B cell (primary cell): ENCODE data around the gene SECTM1. TPM values are rescaled to one million over a fixed set of nuclear protein-coding genes. Genes with fewer than 3 reads are reported as not detected.

ENCODE experiments used
- ATAC-seq: fragments of 200-7000 bp; cut with Tn5 transposase; one replicate; pipeline ENCODE4 v1.10.0; 2021; ENCODE audit warnings: low read depth, mild to moderate bottlenecking, moderate number of reproducible peaks, moderate library complexity
- CTCF ChIA-PET: fragments of 350-600 bp; sonication (Branson Sonifier 250); formaldehyde crosslinking; loops from one replicate; lab custom pipeline; 2021; ENCODE audit warnings: antibody characterized with exemption, inconsistent platforms; lab: Charles Lee
- POLR2A ChIA-PET: fragments of 350-600 bp; sonication (Branson Sonifier 250); formaldehyde crosslinking; loops from one replicate; lab custom pipeline; 2021; ENCODE audit warnings: antibody characterized with exemption; lab: Charles Lee
- DNase-seq: peaks from one replicate; pipeline ENCODE4 v3.0.0; 2013
- H2AFZ ChIP-seq: 2 replicates; pipeline ENCODE4 v1.6.1; 2012; ENCODE audit warnings: mild to moderate bottlenecking, low read depth, low read length; ENCODE audit not compliant: insufficient read depth, poor library complexity, severe bottlenecking
- H3K27ac ChIP-seq, 2 donors: 1 replicate in 1 of 2; 2 replicates in 1 of 2; pipeline ENCODE4 v1.5.1; 2012 to 2013; ENCODE audit warnings: low read length in 2 of 2, mild to moderate bottlenecking in 2 of 2, moderate library complexity in 1 of 2
- H3K27me3 ChIP-seq, 4 experiments: fragments of 200-600 bp in 1 of 4; sonication (generic) in 1 of 4; replicated peaks in 1 of 4; 1 replicate in 2 of 4; 2 replicates in 2 of 4; pipeline versions ENCODE4 v1.6.1 to v1.7.0; 2013 to 2016; ENCODE audit warnings: low read length in 3 of 4, mild to moderate bottlenecking in 2 of 4, mixed read lengths in 1 of 4, moderate library complexity in 1 of 4; ENCODE audit not compliant: insufficient read depth in 4 of 4, control insufficient read depth in 3 of 4; ENCODE audit errors: control extremely low read depth in 1 of 4
- H3K36me3 ChIP-seq, 2 experiments: replicated peaks in 1 of 2; 1 replicate in 1 of 2; 2 replicates in 1 of 2; pipeline versions ENCODE4 v1.6.1 to v1.7.1; 2013; ENCODE audit warnings: low read length in 1 of 2; ENCODE audit not compliant: insufficient read depth in 2 of 2, control insufficient read depth in 1 of 2; ENCODE audit errors: control extremely low read depth in 1 of 2, extremely low read depth in 1 of 2
- H3K4me1 ChIP-seq, 2 donors: fragments of 200-600 bp in 1 of 2; sonication (generic) in 1 of 2; 1 replicate in 1 of 2; 2 replicates in 1 of 2; pipeline versions ENCODE4 v1.5.1 to v1.6.1; 2013 to 2017; ENCODE audit warnings: low read length in 2 of 2; ENCODE audit not compliant: control insufficient read depth in 2 of 2, insufficient read depth in 2 of 2
- H3K4me2 ChIP-seq: replicated peaks from 2 replicates; pipeline ENCODE3; 2012; ENCODE audit warnings: mild to moderate bottlenecking, low read depth, low read length; ENCODE audit not compliant: poor library complexity, severe bottlenecking
- H3K4me3 ChIP-seq, 5 experiments: fragments of 200-600 bp in 1 of 5; sonication (generic) in 1 of 5; 1 replicate in 3 of 5; 2 replicates in 2 of 5; pipeline versions ENCODE4 v1.5.1 to v1.7.0; 2011 to 2016; ENCODE audit warnings: low read length in 4 of 5, mild to moderate bottlenecking in 4 of 5, low read depth in 2 of 5, control low read depth in 1 of 5, moderate library complexity in 1 of 5; ENCODE audit not compliant: insufficient read depth in 1 of 5; ENCODE audit errors: control extremely low read depth in 1 of 5, extremely low read depth in 1 of 5
- H3K79me2 ChIP-seq: fragments of 200-600 bp; sonication (generic); one replicate; pipeline ENCODE4 v1.6.0; 2016; ENCODE audit warnings: low read length; ENCODE audit not compliant: control insufficient read depth, insufficient read depth
- H3K9ac ChIP-seq: fragments of 200-600 bp; sonication (generic); 2 replicates; pipeline ENCODE4 v1.6.1; 2017; ENCODE audit warnings: mild to moderate bottlenecking, low read length, moderate library complexity
- H3K9me3 ChIP-seq, 3 donors: one replicate each; pipeline versions ENCODE4 v1.6.1 to v1.7.1; 2013; ENCODE audit warnings: low read length in 2 of 3; ENCODE audit not compliant: control insufficient read depth in 2 of 3, insufficient read depth in 1 of 3; ENCODE audit errors: control extremely low read depth in 1 of 3
- H4K20me1 ChIP-seq: 2 replicates; pipeline ENCODE4 v1.6.0; 2012; ENCODE audit warnings: mild to moderate bottlenecking, low read length; ENCODE audit not compliant: insufficient read depth, control insufficient read depth, poor library complexity, severe bottlenecking
- H3K27ac Mint-ChIP-seq: one replicate; pipeline ENCODE4 v1.8.0; 2021; ENCODE audit warnings: mixed read lengths
- H3K27me3 Mint-ChIP-seq: one replicate; pipeline ENCODE4 v1.8.0; 2021; ENCODE audit warnings: mixed read lengths
- H3K4me1 Mint-ChIP-seq: one replicate; pipeline ENCODE4 v1.8.0; 2021; ENCODE audit warnings: mixed read lengths
- H3K4me3 Mint-ChIP-seq: one replicate; pipeline ENCODE4 v1.8.0; 2021; ENCODE audit warnings: mixed read lengths
- H3K9me3 Mint-ChIP-seq: one replicate; pipeline ENCODE4 v1.8.0; 2022; ENCODE audit warnings: mixed read lengths; ENCODE audit not compliant: insufficient read depth
- CTCF ChIP-seq: fragments of 200-600 bp; IDR thresholded peaks from one replicate; pipeline ENCODE4 v1.8.0; 2022; ENCODE audit warnings: antibody characterized with exemption, mild to moderate bottlenecking
- EZH2 ChIP-seq: IDR thresholded peaks from 2 replicates; pipeline ENCODE4 v1.6.1; 2012; ENCODE audit warnings: borderline replicate concordance, low read depth, mild to moderate bottlenecking, moderate library complexity, low read length; ENCODE audit not compliant: insufficient read depth, poor library complexity, severe bottlenecking
- WGBS: methylation state at CpG from one replicate; pipeline ENCODE4 v1.1.5; 2013; ENCODE audit warnings: missing lambda C conversion rate; ENCODE audit not compliant: insufficient coverage; 5-methylcytosine and 5-hydroxymethylcytosine counted together
- intact Hi-C: fragments of 100-400 bp; cut with micrococcal nuclease; formaldehyde crosslinking; loops from one replicate; pipeline ENCODE4 v1.10.0; 2022
- polyA plus RNA-seq: library from polyadenylated mRNA; depleted of rRNA; stranded (reverse); fragments of >200 nt; gene quantifications from 2 replicates; pipeline ENCODE4 v1.2.3, GENCODE V29; 2012
- total RNA-seq, 2 donors: library from RNA; stranded (reverse); fragments of 120-200 nt in 1 of 2; gene quantifications; 1 replicate in 1 of 2; 2 replicates in 1 of 2; pipeline versions ENCODE4 v1.2.3 to v1.2.4, GENCODE V29; 2013 to 2022

SECTM1 gene
- total and polyA plus RNA-seq, 2 donors (not counting 1 experiment from before 2014, with no cell fraction given): 0.17 to 1.2 TPM

- Mint-ChIP-seq H3K27ac (no peak overlapping the region), H3K27me3 (peaks cover 15% of the 10 kb centered on the region), H3K9me3 (no peaks in the 10 kb centered on the region), H3K4me1 (peaks cover 7% of the 10 kb centered on the region), H3K4me3 (no peak overlapping the region)
- POLR2A ChIA-PET: no interaction called here
- peaks cover 8 to 11% of the 10 kb centered on the region in 2 donors for H3K4me1 ChIP-seq
- no peaks in the 10 kb centered on the region for H3K79me2 ChIP-seq
- peaks cover 0 to 23% (median 3%) of the 10 kb centered on the region in 4 experiments for H3K27me3 ChIP-seq
- H3K4me2 ChIP-seq: no peak overlapping the region
- intact Hi-C loops: no loop called here
- TF ChIP-seq EZH2 (no peak), CTCF (no peak)
- 34% methylated on average over 24 of the region's 28 CpGs for WGBS
- peak overlapping the region; percentile 33 for H2AFZ ChIP-seq
- no peaks in the 10 kb centered on the region for H4K20me1 ChIP-seq
- H3K4me3 ChIP-seq: no peak overlapping the region
- no peak for ATAC-seq
- H3K36me3 ChIP-seq: no peaks in the 10 kb centered on the region
- CTCF ChIA-PET: interaction anchor here (0.8 to 1.1 kb wide), 3 partner anchors 24 to 208 kb away, joined by 3 read pairs; no protein-coding TSS in a partner anchor
- no peak for DNase-seq
- H3K27ac ChIP-seq: no peak overlapping the region
- H3K9me3 ChIP-seq: no peaks in the 10 kb centered on the region
- no peak overlapping the region for H3K9ac ChIP-seq
These were observed 13.1 kb upstream of the SECTM1 start for GRCh38 chr17:82346342-82347300.
